Kidney (tissue), 14 donors: ENCODE data around the gene VPS18. TPM values are rescaled to one million over a fixed set of nuclear protein-coding genes. Genes with fewer than 3 reads are reported as not detected.
A peak's percentile ranks its signal among the peaks of the same experiment; 100 is the strongest.

Source experiments
- DNase-seq, 5 donors: peaks; one replicate each; pipeline ENCODE4 v3.0.0-alpha.2; 2013 to 2020
- FAIRE-seq: peaks from 2 replicates; lab custom pipeline; 2012; peaks lifted over from hg19 to GRCh38; lab: Jason Lieb, UNC
- H3K27ac ChIP-seq, 2 donors: one replicate each; pipeline ENCODE4 v1.7.0; 2013; ENCODE audit warnings: low read depth in 2 of 2, low read length in 2 of 2, inconsistent platforms in 1 of 2
- H3K27me3 ChIP-seq: one replicate; pipeline ENCODE4 v1.7.1; 2013; ENCODE audit warnings: low read length, inconsistent platforms; ENCODE audit not compliant: control insufficient read depth, insufficient read depth
- H3K36me3 ChIP-seq, 3 donors: one replicate each; pipeline versions ENCODE4 v1.7.0 to v1.7.1; 2013; ENCODE audit warnings: low read length in 3 of 3, control low read depth in 1 of 3, inconsistent platforms in 1 of 3; ENCODE audit not compliant: insufficient read depth in 3 of 3, control insufficient read depth in 2 of 3
- H3K4me1 ChIP-seq, 3 donors: one replicate each; pipeline versions ENCODE4 v1.7.0 to v1.7.1; 2013; ENCODE audit warnings: low read length in 3 of 3, inconsistent platforms in 1 of 3, low read depth in 1 of 3; ENCODE audit not compliant: control insufficient read depth in 2 of 3, insufficient read depth in 2 of 3
- H3K4me3 ChIP-seq, 3 donors: one replicate each; pipeline versions ENCODE4 v1.7.0 to v1.8.1; 2013; ENCODE audit warnings: low read length in 3 of 3, control low read depth in 1 of 3, inconsistent platforms in 1 of 3
- H3K9ac ChIP-seq, 3 donors: one replicate each; pipeline versions ENCODE4 v1.7.0 to v1.7.1; 2013; ENCODE audit warnings: low read length in 3 of 3, control low read depth in 1 of 3, inconsistent platforms in 1 of 3
- H3K9me3 ChIP-seq, 3 donors: one replicate each; pipeline versions ENCODE4 v1.7.0 to v1.7.1; 2013; ENCODE audit warnings: low read length in 3 of 3, control low read depth in 1 of 3, inconsistent platforms in 1 of 3; ENCODE audit not compliant: control insufficient read depth in 2 of 3, insufficient read depth in 1 of 3
- CTCF ChIP-seq: IDR thresholded peaks from 3 replicates; pipeline ENCODE4 v1.5.1; 2012; ENCODE audit warnings: mild to moderate bottlenecking, moderate library complexity, borderline replicate concordance; ENCODE audit not compliant: insufficient read depth; ENCODE audit errors: extremely low read depth
- intact Hi-C: fragments of 100-400 bp; cut with DNase I; formaldehyde crosslinking; loops from one replicate; pipeline ENCODE4 v1.11.1; 2022
- polyA plus RNA-seq: library from polyadenylated mRNA; stranded (reverse); fragments of 350-450 nt; fragmentation: Illumina TruSeq; extraction: RNeasy Lipid Tissue Mini Kit (QIAGEN cat#74804); gene quantifications from one replicate; pipeline ENCODE4 v1.2.3, GENCODE V29; 2014; ENCODE audit warnings: low read depth, low replicate concordance; ENCODE audit not compliant: insufficient read depth
- total RNA-seq: library from RNA; stranded (reverse); fragmentation: NEBNext Ultra II Directional; extraction: Animal tissue kit (Norgen Biotek cat#: 25700); gene quantifications from one replicate; pipeline ENCODE4 v1.2.1, GENCODE V29; 2021
- donor health status: control.
- donor health status: control.
- donor health status: control.
- donor health status: control.
- donor health status: control.
- donor health status: DM: yes; HTN: yes; CAD: no.
- donor health status: Normal renal cell carcinoma (clear cell type).

VPS18 gene
- total and polyA plus RNA-seq, 2 donors from 2014 or later: 21.9 to 28.1 TPM

- H3K27ac ChIP-seq: peak overlapping the region; percentile 74
- DNase-seq (no peak), FAIRE-seq (no peak)
- H3K9ac ChIP-seq: no peak overlapping the region
- H3K9me3 ChIP-seq: no peaks in the 10 kb centered on the region
- H3K4me1 ChIP-seq: peaks cover 0 to 23% (median 9%) of the 10 kb centered on the region in 3 donors
- H3K36me3 ChIP-seq: no peaks in the 10 kb centered on the region
- TF ChIP-seq CTCF: no peak
- intact Hi-C loops: no loop called here
- no peaks in the 10 kb centered on the region for H3K27me3 ChIP-seq
- peak overlapping the region in 2 of 3 donors; percentile 1 to 29 for H3K4me3 ChIP-seq
Observed at GRCh38 chr15:40940296-40940801, 46.1 kb downstream of the VPS18 start.

GRCh38 chr15:40941068-40941527 lies 46.8 kb downstream of the VPS18 start:
- Histone ChIP-seq H3K36me3 (no peaks in the 10 kb centered on the region), H3K9me3 (no peaks in the 10 kb centered on the region), H3K27me3 (no peaks in the 10 kb centered on the region), H3K9ac (peak overlapping the region in 1 of 3 donors; percentile 28), H3K27ac (peak overlapping the region; percentile 74), H3K4me1 (peaks cover 0 to 23% (median 9%) of the 10 kb centered on the region in 3 donors), H3K4me3 (peak overlapping the region; percentile 1 to 62 (median 11))
- FAIRE-seq (no peak), DNase-seq (peak in 1 of 5 donors; percentile 47)
- intact Hi-C loops: no loop called here
- no peak for TF ChIP-seq CTCF

- TF ChIP-seq CTCF: peak; percentile 80
- peak overlapping the region in 2 of 3 donors; percentile 43 to 75 for H3K9ac ChIP-seq
- peak overlapping the region; percentile 11 to 62 (median 57) for H3K4me3 ChIP-seq
- peaks cover 0 to 23% (median 9%) of the 10 kb centered on the region in 3 donors for H3K4me1 ChIP-seq
- intact Hi-C loops: no loop called here
- DNase-seq: peak; percentile 84 to 94 (median 92)
- FAIRE-seq: no peak
- no peaks in the 10 kb centered on the region for H3K36me3 ChIP-seq
- H3K9me3 ChIP-seq: no peaks in the 10 kb centered on the region
- H3K27me3 ChIP-seq: no peaks in the 10 kb centered on the region
- peak overlapping the region; percentile 74 to 85 for H3K27ac ChIP-seq
Observed at GRCh38 chr15:40941528-40942336, 47.5 kb downstream of the VPS18 start.
